HL-60/S4 treated with retinoic acid at 250 ng/mL for 4 days and 3 days (cell line): ENCODE results near the gene TSFM.
"Not testable (repeated sequence)": the region's sequence is repeated elsewhere in the genome, so short reads cannot be mapped to it uniquely, and the experiment has no call there.

Experiments used
- in situ Hi-C: fragments of 300-500 bp; cut with MboI; formaldehyde crosslinking; loops from 2 replicates; pipeline ENCODE4 v1.7.0; 2022; ENCODE audit warnings: low sequenced_read_pairs

TSFM gene

GRCh38 chr12:57813971-57814772 is 31.6 kb downstream of the TSFM start:
- in situ Hi-C loops = no loop called here

GRCh38 chr12:57815177-57816000 is 32.8 kb downstream of the TSFM start:
- in situ Hi-C loops = no loop called here

- in situ Hi-C loops = no loop called here
Measured at GRCh38 chr12:57816001-57816854, 33.6 kb downstream of the TSFM start.

GRCh38 chr12:57816855-57817151 is 34.2 kb downstream of the TSFM start:
- in situ Hi-C loops = no loop called here

- in situ Hi-C loops = no loop called here
Measured at GRCh38 chr12:57817261-57817989, 34.8 kb downstream of the TSFM start.

- in situ Hi-C loops = not testable (repeated sequence)
Measured at GRCh38 chr12:57817990-57818331, 35.4 kb downstream of the TSFM start.

- in situ Hi-C loops = not testable (repeated sequence)
Measured at GRCh38 chr12:57820119-57820518, 37.5 kb downstream of the TSFM start.

GRCh38 chr12:57821015-57821414 is 38.4 kb downstream of the TSFM start:
- in situ Hi-C loops = not testable (repeated sequence)

- in situ Hi-C loops = no loop called here
Measured at GRCh38 chr12:57821474-57822214, 39.1 kb downstream of the TSFM start.

GRCh38 chr12:57822392-57823130 is 40.0 kb downstream of the TSFM start:
- in situ Hi-C loops = no loop called here

GRCh38 chr12:57823131-57823907 is 40.7 kb downstream of the TSFM start:
- in situ Hi-C loops = no loop called here

GRCh38 chr12:57823908-57824640 is 41.5 kb downstream of the TSFM start:
- in situ Hi-C loops = no loop called here

- in situ Hi-C loops = loop anchor here (5.0 kb wide), 1 partner anchor 82 kb away; no protein-coding TSS in a partner anchor
Measured at GRCh38 chr12:57825451-57825850, 42.9 kb downstream of the TSFM start.

- in situ Hi-C loops = loop anchor here (5.0 kb wide), 1 partner anchor 81 kb away; no protein-coding TSS in a partner anchor
Measured at GRCh38 chr12:57826400-57826799, 43.8 kb downstream of the TSFM start.

- in situ Hi-C loops = loop anchor here (5.0 kb wide), 1 partner anchor 80 kb away; no protein-coding TSS in a partner anchor
Measured at GRCh38 chr12:57826966-57827365, 44.4 kb downstream of the TSFM start.

- in situ Hi-C loops = loop anchor here (5.0 kb wide), 1 partner anchor 78 kb away; no protein-coding TSS in a partner anchor
Measured at GRCh38 chr12:57829025-57829777, 46.6 kb downstream of the TSFM start.

- in situ Hi-C loops = no loop called here
Measured at GRCh38 chr12:57830393-57830792, 47.8 kb downstream of the TSFM start.
